RPMI8226 (cell line): ENCODE data around the gene UBN2.
"Not testable (repeated sequence)": the region's sequence is repeated elsewhere in the genome, so short reads cannot be mapped to it uniquely, and the experiment has no call there.

Source experiments
- DNase-seq: peaks from one replicate; pipeline ENCODE4 v3.0.0-alpha.2; 2015

UBN2 gene

DNA sequence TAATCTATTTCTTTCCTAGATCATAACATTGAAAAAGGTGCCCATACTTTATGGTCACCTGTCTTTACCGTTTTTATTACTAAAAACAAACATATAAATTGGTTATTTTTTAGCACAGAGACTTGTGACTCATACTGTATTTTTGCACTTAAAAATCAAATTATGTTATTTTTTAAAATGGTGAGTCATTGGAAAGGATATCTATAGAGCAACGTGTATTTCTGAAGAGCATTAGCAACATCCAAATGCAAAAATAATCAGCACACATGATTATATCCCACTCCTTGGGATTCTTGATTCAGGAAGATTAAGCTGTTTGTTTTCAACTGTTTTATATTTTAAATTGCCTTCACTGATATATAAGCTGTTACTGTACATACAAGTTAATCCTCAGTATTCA lies 69.4 kb downstream of the UBN2 start:
- DNase-seq: no peak

DNA sequence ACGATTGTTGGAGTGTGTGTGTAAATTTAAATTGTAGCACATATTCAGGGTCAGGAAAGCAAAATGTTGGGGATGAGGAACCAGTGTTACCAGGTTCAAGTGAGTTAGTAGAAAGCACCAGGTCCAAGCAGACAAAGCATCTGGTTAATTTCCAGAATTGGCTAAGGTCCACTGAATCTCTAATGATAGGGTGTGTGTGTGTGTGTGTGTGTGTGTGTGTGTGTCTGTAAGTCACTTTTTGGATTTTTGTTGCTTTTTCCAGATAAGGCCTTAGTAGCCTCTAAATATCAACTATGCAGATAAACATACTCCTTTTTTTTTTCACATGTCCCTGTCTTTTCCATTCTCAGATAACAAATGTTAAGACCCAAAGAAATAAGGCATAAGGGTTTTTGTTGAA lies 73.5 kb downstream of the UBN2 start:
- DNase-seq: no peak

DNA sequence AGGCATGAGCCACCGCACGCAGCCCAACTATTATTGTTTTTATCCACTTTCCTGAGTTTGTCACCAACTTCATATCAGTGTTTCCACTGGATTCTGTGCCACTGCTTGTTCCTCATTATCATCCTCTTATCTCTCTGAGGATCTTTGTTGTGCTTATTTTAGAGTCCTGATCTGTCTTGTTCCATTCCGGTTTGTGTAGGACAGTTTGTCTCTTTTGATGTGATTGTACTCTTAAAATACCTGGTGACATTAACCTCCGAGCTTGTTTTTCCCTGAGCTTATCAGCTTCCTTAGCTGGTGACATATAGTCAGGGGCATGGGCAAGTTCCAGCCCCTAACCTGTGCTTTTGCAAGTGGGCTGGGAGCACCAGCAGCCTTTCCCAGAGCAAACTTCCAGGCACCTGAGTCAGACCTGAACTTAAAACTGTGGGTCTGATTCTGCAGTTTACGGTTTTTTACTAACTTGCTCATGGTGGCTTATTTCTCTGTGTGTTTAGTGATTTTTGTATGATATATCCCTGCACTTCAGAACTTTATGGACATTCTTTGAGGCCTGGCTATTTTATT lies 87.0 kb downstream of the UBN2 start:
- no peak for DNase-seq

DNA sequence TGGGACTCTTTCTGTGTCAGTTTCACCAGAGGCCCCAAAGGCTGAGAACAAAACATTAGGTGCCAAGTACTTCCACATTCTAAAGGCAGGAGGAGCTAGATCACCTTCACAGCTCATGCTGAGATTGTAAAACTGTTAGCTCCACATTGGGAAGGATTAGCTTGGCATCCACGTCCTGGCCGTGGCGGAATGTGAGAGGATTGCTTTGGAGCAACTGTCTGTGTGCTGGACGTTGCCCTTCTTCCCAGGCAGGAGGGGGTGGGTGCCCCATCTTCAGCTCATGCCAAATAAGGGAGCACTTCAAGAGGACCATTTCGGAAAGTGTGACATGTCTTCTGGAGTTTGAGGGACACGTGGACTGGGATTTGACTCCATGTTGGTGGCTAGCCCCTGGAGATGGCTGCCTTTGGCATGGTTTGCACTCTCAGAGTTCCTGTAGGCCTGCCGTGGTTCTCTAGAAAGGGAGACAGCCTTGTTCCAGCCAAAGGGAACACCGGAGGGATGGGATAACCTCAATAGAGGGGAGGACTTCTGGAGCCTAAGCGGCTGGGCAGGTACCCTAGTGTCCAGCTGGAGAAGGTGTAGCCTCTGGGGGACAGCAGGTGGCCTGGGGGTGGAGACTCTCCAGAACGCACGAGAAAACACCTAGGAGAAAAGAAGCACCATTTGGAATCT lies 90.2 kb downstream of the UBN2 start:
- DNase-seq: peak; percentile 25

DNA sequence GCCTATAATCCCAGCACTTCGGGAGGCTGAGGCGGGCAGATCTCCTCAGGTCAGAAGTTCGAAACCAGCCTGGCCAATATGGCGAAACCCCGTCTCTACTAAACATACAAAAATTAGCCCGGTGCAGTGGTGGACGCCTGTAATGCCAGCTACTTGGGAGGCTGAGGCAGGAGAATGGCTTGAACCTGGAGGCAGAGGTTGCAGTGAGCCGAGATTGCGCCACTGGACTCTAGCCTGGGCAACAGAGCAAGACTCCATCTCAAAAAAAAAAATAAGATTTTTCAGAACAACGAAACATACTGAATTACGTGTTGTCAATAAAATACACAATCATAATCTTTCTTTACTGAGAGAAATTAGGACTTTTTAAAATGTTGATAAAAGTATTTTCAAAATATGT lies 93.7 kb downstream of the UBN2 start:
- not testable (repeated sequence) for DNase-seq

DNA sequence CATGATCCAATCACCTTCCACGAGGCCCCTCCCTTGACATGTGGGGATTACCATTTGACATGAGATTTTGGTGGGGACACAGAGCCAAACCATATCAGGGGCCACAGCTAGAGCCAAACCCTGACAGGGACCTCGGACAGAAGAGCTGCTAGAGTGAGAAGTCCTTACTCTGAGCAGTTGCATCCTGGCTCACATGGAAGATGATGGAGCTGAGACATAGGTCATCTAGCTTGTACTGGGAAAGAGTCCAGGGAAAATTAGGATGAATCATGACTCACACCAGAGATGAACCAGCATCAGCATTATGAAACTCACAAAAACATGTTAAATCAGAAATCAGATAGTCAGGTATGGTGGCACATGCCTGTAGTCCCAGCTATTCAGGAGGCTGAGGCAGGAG lies 97.3 kb downstream of the UBN2 start:
- no peak for DNase-seq

DNA sequence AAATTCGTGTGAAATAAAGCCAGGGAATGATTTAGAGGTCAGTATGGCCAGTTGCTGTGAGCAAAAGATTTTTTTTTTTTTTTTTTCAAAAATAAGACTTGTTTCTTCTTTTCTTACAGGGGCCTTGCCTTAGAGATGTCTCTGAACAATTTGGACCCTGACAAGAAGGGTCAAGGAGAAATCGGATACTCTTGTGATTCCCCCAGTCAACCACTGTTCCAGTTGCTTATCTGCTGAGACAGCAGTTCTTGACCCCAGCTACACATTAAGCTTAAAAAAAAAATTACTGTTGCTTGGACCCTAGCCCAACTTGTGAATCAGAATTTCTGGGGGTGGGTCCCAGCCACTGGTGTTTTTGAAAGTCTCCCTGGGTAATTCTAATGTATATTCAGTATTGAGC lies 98.1 kb downstream of the UBN2 start:
- DNase-seq: no peak

DNA sequence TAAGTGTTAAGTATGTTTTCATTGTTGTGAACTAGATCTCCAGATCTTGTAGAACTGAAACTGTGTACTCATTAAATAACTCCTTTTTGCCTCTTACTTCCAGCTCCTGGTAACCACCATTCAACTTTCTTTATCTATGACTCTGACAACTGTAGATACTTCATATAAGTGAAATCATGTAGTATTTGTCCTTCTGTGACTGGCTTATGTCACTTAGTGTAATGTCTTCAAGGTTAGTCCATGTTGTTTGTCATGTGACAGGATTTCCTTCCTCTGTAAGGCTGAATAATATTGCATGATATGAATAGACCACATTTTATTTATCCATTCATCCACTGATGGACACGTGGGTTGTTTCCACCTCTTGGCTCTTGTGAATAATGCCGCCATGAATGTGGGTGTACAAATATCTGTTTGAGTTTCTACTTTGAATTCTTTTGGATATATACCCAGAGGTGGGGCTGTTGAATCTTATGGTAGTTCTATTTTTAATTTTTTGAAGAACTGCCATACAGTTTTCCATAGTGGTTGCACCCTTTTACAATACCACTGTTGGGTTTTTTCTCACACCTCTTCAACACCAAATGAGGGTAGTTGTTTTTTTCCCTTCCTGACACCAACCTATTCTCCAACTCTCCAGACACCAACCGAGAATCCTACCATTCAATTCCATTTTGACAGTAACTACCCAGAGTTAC lies 99.4 kb downstream of the UBN2 start:
- DNase-seq: no peak

DNA sequence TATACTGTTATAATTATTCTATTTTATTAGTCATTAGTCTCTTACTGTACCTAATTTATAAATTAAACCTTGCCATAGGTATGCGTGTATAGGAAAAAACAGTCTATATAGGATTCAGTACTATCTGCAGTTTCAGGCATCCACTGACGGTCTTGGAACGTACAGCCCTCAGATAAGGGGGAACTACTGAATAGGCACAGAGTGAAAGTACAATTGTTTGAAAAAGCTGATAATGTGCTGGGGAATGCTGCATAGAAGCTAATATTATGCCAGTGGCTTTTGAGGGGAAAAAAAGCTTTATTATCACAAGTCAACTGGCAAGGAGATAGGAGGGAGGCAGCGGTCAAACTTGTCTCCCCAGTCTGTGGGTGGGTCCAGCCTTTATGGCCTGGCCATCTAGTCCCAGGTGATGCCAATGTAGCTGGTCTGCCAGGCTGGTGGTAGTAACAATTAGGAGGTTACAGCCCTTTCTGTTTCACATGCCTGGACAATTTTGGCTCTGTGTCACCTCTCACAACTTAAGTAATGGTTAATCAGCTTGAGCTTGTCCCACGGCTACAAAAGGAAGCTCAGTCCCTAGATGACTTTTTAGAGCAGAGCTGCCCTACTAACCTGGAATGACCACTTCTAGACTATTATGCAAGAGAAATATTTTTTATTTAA lies 101.8 kb downstream of the UBN2 start:
- DNase-seq: no peak

DNA sequence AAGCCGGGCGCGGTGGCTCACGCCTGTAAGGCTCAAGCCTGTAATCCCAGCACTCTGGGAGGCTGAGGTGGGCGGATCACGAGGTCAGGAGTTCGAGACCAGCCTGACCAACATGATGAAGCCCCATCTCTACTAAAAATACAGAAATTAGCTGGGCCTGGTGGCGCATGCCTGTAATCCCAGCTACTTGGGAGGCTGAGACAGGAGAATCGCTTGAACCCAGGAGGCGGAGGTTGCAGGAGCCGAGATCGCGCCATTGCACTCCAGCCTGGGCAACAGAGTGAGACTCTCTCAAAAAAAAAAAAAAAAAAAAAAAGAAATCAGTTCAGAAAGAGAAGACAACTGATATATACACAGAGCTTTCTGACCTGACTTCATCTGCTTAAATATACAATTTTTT lies 102.4 kb downstream of the UBN2 start:
- not testable (repeated sequence) for DNase-seq

DNA sequence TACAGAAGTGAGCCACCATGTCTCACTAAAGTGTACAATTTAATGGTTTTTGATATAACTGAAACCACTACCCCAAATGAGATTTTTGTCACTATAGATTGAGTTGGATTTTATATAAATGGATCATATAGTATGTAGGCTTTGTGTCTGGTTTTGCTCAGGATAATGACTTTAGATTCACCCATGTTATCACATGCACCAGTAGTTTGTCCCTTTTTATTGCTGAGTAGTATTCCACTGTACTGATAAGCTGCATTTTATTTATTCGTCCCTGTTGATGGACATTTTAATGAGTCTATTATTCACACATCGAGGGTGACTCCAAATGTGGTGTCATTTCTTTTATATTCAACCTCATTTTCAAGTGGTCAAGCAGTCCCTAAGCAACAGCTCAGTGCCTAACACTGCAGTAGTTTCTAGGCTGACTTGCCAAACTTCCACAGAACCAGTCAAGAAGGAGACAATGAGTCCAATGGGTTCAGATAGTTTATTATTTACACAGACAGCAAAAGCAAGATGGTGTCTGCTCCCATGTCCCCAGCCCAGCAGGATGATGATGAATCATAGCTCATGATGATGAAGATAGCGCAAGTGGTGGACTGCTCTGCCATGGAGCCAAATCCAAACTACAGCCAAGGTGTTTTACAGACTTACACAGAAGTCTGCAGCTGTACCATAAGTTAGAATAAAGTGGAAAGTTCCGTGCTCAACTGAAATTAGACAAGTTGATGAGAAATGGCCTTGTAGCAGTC lies 103.5 kb downstream of the UBN2 start:
- no peak for DNase-seq

DNA sequence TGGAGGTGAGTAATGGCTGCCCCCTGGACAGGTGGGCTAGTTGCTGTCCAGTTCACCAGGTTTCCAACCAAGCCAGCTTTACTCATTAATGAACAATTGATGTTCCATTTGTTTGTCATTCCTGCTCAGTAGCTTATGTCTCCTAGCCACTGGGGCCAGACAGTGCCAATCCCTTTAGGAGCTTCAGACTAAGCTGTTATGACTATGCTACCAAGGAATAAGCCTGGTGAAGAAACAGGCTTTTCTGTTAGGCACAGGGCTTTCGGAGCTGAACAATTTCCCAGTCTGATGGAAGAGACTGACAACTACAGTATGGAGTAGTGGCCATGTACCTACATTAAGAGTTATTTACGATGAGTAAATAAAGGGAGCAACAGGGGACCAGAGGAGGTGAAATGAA lies 108.0 kb downstream of the UBN2 start:
- DNase-seq: no peak

DNA sequence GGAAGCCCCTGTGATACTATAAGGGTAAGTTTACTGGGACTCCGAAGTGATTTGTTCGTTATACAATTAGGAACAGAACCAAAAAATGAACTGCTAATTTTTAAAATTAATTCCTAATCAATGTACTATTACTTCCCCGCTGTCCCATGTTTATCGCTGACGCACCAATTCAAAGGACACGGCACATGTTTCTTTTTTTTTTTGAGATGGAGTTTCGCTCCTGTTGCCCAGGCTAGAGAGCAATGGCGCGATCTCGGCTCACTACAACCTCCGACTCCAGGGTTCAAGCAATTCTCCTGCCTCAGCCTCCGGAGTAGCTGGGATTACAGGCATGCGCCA lies 108.6 kb downstream of the UBN2 start:
- no peak for DNase-seq

DNA sequence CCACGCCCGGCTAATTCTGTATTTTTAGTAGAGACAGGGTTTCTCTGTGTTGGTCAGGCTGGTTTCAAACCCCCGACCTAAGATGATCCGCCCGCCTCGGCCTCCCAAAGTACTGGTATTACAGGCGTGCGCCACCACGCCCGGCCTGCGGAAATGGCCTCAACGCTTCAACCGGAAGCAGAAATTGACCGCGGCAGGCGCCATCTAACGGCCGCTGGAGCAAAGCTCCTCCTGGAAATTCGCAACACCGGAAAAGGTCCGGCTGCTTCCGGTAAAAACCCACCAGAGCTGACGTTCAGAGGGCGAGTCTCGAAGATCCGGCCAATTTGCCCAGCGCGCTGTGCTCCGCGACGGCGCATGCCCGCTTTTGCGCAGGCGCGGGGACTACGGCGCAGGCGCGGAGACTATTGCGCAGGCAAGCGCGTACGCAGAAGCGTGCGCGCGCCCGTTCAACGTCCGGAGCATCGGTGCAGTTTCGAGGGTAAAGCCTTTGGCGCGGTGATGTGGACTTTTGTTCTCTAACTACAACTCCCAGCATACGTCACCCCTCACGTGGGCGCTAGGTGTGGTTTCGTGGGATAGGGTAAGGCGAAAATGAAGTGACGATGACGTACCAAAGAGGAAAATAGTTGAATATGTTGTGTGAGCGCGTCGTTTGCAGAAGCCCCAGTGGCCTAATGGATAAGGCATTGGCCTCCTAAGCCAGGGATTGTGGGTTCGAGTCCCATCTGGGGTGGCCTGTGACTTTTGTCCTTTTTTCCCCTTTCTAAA lies 109.2 kb downstream of the UBN2 start:
- DNase-seq: peak; percentile 100

DNA sequence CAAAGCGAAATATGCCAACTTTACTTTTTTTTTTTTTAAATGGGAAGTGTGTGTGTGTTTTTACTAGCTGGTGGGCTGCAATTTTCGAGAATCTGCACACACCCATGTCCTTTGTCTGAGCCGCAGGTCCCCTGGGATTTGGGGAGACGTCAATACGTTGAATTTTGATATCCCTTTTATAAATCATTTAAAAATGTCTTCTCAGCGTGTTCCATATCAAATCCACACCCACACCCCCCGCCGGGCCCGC lies 109.7 kb downstream of the UBN2 start:
- no peak for DNase-seq

DNA sequence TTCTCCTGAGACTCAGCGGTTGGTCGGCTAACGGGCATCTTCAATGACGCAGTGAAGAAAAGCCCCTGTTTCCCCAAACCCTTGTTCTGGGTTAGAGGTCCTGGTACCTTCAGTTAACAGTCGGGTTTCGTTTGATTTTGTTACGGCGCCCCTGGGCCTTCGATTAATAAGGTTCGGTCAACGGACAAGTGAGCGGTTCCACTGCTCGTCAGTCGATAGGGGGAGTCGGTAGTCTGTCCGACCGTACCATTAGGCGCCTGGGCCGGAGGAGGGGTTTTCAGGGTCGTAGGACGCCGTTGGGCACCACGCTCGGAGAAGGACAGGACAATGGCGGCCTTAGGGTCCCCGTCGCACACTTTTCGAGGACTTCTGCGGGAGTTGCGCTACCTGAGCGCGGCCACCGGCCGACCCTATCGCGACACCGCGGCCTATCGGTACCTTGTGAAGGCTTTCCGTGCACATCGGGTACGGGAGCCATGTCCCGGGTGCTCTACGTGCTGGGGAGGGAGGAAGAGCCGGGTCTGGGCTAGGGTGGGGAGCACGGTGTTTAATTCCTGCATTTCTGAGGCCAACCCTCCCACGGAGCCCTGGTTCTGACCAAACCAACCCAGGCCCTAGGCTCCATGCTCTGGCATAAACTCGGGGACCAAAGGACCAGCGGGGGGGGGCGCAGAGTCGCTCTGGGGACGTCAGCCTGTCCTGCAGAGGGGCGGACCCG lies 110.2 kb downstream of the UBN2 start, which contains the start of gene FMC1:
FMC1 (plus strand) TSS at position 280 of the 718 bp plus-strand sequence; CDS start at position 328, 48 bp downstream.
- DNase-seq: peak; percentile 95

DNA sequence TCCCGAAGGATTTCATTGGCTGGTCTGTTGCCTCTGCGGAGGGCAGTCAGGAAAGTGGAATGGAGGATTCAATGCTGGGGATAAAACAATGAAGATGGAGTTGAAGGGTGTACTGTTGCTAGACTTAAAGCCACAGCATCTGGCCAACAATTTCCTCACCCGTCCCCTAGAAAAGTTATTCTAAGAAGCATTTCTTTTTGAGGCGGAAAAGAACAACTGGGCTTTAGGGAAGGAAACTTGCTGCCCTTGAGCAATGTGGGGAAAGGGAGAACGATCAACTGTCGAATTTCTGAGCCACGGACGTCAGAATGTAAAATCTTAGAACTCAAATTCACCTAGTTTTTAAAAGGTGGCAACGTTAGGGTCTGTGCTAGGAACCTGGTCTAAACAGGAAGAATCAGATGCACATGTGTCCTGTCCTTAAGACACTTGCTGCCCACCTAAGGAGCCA lies 110.8 kb downstream of the UBN2 start:
- DNase-seq: no peak

DNA sequence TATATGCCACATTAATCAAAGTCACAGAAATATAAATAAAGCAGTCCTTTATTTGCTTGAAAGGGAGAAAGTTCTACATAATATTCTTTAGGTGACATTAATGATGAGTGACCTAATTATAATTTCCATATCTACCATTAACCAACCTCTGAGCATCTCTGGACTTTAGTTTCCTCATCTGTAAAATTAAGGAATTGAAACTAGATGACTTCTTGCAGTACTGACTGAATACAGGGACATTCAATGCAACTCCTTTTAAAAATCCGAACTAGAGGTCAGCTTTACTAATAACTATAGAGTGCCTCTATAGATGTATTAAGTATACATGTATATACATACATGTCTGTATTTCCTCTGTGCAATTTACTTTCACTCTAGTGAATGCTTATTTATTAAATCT lies 114.0 kb downstream of the UBN2 start:
- no peak for DNase-seq

DNA sequence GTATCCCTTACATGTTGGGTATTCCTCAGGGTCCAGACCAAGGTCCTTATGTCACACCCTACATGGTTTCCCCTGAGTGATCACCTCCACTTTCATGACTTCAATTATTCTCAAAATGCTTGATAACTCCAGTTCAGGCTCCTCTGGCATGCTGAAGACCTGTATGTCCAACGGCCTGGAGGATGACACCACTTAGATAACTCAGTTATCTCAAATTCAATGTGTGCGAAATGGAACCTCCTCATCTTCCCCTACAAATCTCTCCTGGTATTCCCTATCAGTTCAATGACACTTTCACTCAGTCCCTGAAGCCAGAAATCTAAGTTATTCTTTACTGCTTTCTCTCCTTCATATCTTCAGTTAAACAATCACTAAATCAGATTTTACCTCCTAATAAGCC lies 120.0 kb downstream of the UBN2 start:
- DNase-seq: no peak

DNA sequence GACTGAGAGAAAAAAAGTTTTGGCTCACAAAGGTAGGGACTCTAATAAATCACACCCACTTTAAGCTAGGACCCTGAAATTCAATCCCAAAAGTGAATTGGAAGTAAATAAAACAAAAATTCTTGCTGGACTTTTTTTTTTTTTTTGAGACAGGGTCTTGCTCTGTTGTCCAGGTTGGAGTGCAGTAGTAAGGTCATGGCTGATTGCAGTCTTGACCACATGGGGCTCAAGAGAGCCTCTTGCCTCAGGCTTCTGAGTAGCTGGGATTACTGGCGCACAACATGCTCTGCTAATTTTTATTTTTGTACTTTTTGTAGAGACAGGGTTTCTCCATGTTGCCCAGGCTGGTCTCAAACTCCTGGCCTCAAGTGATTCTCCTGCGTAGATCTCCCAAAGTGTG lies 123.7 kb downstream of the UBN2 start:
- DNase-seq: no peak

DNA sequence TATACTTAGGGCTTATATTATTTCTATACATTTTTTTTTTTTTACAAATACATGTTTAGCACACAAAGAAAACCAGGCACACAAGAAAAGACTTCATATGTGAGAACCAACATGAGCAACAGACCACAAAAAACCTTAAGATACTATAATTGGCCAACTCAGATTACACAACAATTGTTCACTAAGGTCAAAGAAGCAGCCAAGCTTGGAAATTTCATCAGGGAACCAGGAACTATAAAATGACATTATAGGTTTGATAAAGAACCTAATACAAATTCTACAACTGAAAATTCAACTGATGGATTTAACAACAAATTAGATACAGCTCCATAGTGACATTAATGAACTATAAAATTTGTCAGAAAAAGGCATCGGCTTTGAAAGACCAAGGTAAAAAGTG lies 124.3 kb downstream of the UBN2 start:
- DNase-seq: no peak
